Heart left ventricle (tissue), 13 donors: Measurements from ENCODE around the gene PALLD.

Experiments used
- CTCF ChIP-seq, 12 donors: fragments of 200-600 bp; sonication (generic) in 4 of 12; IDR thresholded peaks; one replicate each; pipeline versions ENCODE4 v1.5.0 to v1.8.0; 2018 to 2022; ENCODE audit warnings: antibody characterized with exemption in 12 of 12, mild to moderate bottlenecking in 5 of 12
- POLR2A ChIP-seq, 2 donors: fragments of 450-650 bp; IDR thresholded peaks; one replicate each; pipeline ENCODE4 v1.6.1; 2017; ENCODE audit warnings: antibody characterized with exemption in 2 of 2, mild to moderate bottlenecking in 2 of 2, moderate library complexity in 2 of 2
- donor health status: ischemic (EF 13 %, LVEDD 7.1; RV severe dilation, severe dysfunction).
- donor health status: DM: no; HTN: yes; CAD: no.
- donor health status: DM: no; HTN: no; CAD: no.
- donor health status: ischemic (EF 25% LVEDD 6.9; RV normal size, moderate dysfunction).
- donor health status: ischemic (EF 25% LVEDD 5.7; RV mildly dilated, moderate dysfunction).
- donor health status: ischemic (EF 35%, LVEDD 5.7; RV mildly dilated, moderate dysfunction).
- donor health status: nonischemic (EF 11% LVEDD 7.7; RV severe dilation, severe dysfunction).
- donor health status: DM: yes; HTN: yes; CAD: no.
- donor health status: PGD.
- donor health status: ischemic (EF 29% LVEDD 5.4; RV normal size, mild dysfunction).
- donor health status: nonischemic (EF 23%, LVEDD 6.1; RV moderate dilation, normal function).

DNA sequence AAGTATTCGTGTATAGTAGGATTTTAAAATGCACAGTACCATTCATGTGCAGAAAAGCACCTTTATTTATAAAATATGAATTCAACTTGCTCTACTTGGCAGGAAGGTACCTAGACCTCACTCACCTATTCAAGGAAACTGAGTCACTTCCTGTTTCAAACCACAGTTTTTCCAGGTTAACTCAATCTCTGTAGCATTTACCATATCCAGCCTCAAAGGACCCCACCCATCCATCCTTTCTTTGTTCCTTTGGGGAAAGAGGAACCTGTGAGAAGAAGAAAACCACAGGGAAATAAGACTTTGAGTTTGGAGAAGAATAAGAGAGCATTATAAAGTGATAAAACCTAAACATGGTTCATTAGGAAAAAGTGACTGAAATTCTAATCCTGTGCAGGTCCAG lies 262.5 kb downstream of the PALLD start:
- no peak for TF ChIP-seq CTCF (IDR thresholded peaks at IDR 0.05)
- no peak for TF ChIP-seq POLR2A (IDR thresholded peaks at IDR 0.05)
